ENCODE measurements around the gene SMIM44.

SMIM44 gene

GRCh38 chr19:3503036-3503572 is 19.9 kb upstream of the SMIM44 start:
- peaks cover 11 to 43% (median 34%) of the 10 kb centered on the region in 5 donors for H3K4me1 ChIP-seq (ENCODE audit: control insufficient read depth in 5 of 5, insufficient read depth in 5 of 5, low read length in 5 of 5)
- no peaks in the 10 kb centered on the region for H3K27me3 ChIP-seq (ENCODE audit: control insufficient read depth in 5 of 5, insufficient read depth in 4 of 5, low read length in 5 of 5)
- no peak overlapping the region for H3K4me3 ChIP-seq (ENCODE audit: low read depth in 1 of 5, low read length in 5 of 5)
- H3K9ac ChIP-seq (ENCODE audit: low read length in 5 of 5) = no peak overlapping the region
- no peaks in the 10 kb centered on the region for H3K36me3 ChIP-seq (ENCODE audit: control insufficient read depth in 5 of 5, insufficient read depth in 5 of 5, low read length in 5 of 5)
- H3K9me3 ChIP-seq (ENCODE audit: control insufficient read depth in 5 of 5, low read length in 5 of 5) = no peaks in the 10 kb centered on the region
- no peak overlapping the region for H3K27ac ChIP-seq (ENCODE audit: low read depth, low read length)

DNA sequence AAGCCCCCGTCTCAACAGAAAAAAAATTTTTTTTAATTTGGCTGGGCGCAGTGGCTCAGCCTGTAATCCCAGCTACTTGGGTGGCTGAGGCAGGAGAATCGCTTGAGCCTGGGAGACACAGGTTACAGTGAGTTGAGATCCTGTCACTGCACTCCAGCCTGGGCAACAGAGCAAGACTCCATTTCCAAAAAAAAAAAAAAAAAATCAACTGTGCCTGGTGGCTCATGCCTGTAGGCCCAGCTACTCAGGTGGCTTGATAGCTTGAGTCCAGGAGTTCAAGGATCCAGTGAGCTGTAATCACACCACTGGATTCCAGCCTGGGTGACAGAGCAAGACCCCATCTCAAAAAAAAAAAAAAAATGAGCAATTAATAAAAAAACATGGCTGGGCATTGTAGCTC is 18.5 kb upstream of the SMIM44 start:
- no peak overlapping the region for H3K4me3 ChIP-seq (ENCODE audit: low read depth in 1 of 5, low read length in 5 of 5)
- no peak overlapping the region for H3K27ac ChIP-seq (ENCODE audit: low read depth, low read length)
- no peak overlapping the region for H3K9ac ChIP-seq (ENCODE audit: low read length in 5 of 5)
- H3K4me1 ChIP-seq (ENCODE audit: control insufficient read depth in 5 of 5, insufficient read depth in 5 of 5, low read length in 5 of 5) = peaks cover 11 to 31% (median 22%) of the 10 kb centered on the region in 5 donors
- peaks cover 0 to 6% (median 3%) of the 10 kb centered on the region in 5 donors for H3K36me3 ChIP-seq (ENCODE audit: control insufficient read depth in 5 of 5, insufficient read depth in 5 of 5, low read length in 5 of 5)
- no peaks in the 10 kb centered on the region for H3K27me3 ChIP-seq (ENCODE audit: control insufficient read depth in 5 of 5, insufficient read depth in 4 of 5, low read length in 5 of 5)
- H3K9me3 ChIP-seq (ENCODE audit: control insufficient read depth in 5 of 5, low read length in 5 of 5) = no peaks in the 10 kb centered on the region

- H3K4me1 ChIP-seq (ENCODE audit: control insufficient read depth in 5 of 5, insufficient read depth in 5 of 5, low read length in 5 of 5) = peaks cover 10 to 23% (median 17%) of the 10 kb centered on the region in 5 donors
- H3K9me3 ChIP-seq (ENCODE audit: control insufficient read depth in 5 of 5, low read length in 5 of 5) = no peaks in the 10 kb centered on the region
These were observed 17.3 kb upstream of the SMIM44 start, which contains the start of gene DOHH for GRCh38 chr19:3500429-3501101. DOHH (minus strand) TSS chr19:3500674; CDS start chr19:3496814, 3,860 bp downstream.

DNA sequence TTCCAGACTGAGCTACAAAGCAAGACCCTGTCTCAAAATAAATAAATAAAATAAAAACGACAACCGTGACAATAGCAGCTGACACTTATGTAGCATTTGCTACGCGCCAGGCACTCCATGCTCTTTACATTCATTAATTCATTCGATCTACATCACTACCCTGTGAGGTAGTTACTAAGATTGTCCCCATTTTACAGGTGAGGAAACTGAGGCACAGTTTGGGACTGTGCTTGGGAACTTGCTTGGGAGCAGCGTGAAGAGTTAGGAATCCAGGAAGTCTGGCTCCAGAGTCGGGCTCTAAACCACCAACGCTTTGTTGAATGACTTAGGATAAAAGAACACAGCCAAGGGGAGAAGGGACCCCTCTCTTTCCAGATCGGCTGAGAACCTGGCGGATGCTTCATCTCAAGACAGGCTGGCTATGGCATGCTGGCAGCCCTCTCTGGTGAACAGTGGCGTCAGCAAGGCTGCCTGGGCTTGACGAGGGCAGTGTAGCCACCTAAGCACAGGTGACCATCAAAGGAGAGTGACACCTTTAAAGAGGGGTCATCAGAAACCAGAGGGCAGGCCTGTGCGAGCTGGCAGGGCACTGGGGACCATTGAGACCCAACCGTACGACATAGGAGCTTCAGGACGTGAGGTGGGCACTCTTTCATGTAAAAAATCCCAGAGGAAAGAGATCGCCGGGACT is 16.6 kb upstream of the SMIM44 start:
- peaks cover 0 to 23% (median 17%) of the 10 kb centered on the region in 5 donors for H3K36me3 ChIP-seq (ENCODE audit: control insufficient read depth in 5 of 5, insufficient read depth in 5 of 5, low read length in 5 of 5)
- peak overlapping the region; percentile 89 for H3K27ac ChIP-seq (ENCODE audit: low read depth, low read length)
- no peaks in the 10 kb centered on the region for H3K27me3 ChIP-seq (ENCODE audit: control insufficient read depth in 5 of 5, insufficient read depth in 4 of 5, low read length in 5 of 5)
- peak overlapping the region; percentile 86 to 99 (median 97) for H3K9ac ChIP-seq (ENCODE audit: low read length in 5 of 5)
- no peaks in the 10 kb centered on the region for H3K9me3 ChIP-seq (ENCODE audit: control insufficient read depth in 5 of 5, low read length in 5 of 5)
- H3K4me3 ChIP-seq (ENCODE audit: low read depth in 1 of 5, low read length in 5 of 5) = peak overlapping the region; percentile 88 to 100 (median 98)
- H3K4me1 ChIP-seq (ENCODE audit: control insufficient read depth in 5 of 5, insufficient read depth in 5 of 5, low read length in 5 of 5) = peaks cover 7 to 20% (median 14%) of the 10 kb centered on the region in 5 donors

More at GRCh38 chr19:3500429-3501101, 17.3 kb upstream of the SMIM44 start, which contains the start of gene DOHH:
- Histone ChIP-seq H3K27me3 (ENCODE audit: control insufficient read depth in 5 of 5, insufficient read depth in 4 of 5, low read length in 5 of 5) (no peaks in the 10 kb centered on the region), H3K27ac (ENCODE audit: low read depth, low read length) (peak within 1 kb of the TSS; percentile 89), H3K9ac (ENCODE audit: low read length in 5 of 5) (peak within 1 kb of the TSS; percentile 86 to 99 (median 97)), H3K36me3 (ENCODE audit: control insufficient read depth in 5 of 5, insufficient read depth in 5 of 5, low read length in 5 of 5) (peaks cover 0 to 18% (median 12%) of the 10 kb centered on the region in 5 donors), H3K4me3 (ENCODE audit: low read depth in 1 of 5, low read length in 5 of 5) (peak within 1 kb of the TSS; percentile 88 to 100 (median 98))

DNA sequence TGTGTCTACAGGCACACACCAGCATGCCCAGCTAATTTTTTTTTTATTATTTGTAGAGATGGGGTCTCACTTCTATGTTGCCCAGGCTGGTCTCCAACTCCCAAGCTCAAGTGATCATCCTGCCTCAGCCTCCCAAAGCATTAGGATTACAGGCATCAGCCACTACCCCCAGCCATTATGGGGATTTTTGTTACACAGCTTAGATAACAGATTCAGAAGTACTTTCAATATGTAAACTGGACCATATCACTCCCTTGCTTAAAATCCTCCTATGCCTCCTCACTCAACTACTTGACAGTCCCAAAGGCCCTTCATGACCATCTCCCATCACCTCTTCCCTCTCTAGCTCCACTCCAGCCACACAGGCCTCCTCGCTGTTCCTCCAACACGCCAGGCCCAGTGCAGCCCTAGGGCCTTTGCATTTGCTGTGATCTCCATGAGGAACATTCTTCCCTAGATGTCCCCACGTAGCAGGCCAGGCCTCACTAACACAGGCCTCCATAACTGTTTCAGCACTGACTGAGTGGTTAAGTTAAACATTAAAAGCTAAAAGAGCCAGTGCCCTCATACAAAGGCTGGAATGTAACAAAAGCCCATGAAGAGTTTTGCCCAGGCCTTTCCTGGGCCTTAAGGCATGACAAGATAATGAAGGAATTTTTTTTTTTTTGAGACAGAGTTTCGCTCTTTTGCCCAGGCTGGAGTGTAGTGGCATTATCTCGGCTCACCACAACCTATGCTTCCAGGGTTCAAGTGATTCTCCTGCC is 14.7 kb upstream of the SMIM44 start:
- Histone ChIP-seq H3K4me3 (ENCODE audit: low read depth in 1 of 5, low read length in 5 of 5) (no peak overlapping the region), H3K27me3 (ENCODE audit: control insufficient read depth in 5 of 5, insufficient read depth in 4 of 5, low read length in 5 of 5) (no peaks in the 10 kb centered on the region), H3K27ac (ENCODE audit: low read depth, low read length) (no peak overlapping the region), H3K9ac (ENCODE audit: low read length in 5 of 5) (no peak overlapping the region), H3K9me3 (ENCODE audit: control insufficient read depth in 5 of 5, low read length in 5 of 5) (no peaks in the 10 kb centered on the region), H3K36me3 (ENCODE audit: control insufficient read depth in 5 of 5, insufficient read depth in 5 of 5, low read length in 5 of 5) (peaks cover 0 to 40% (median 31%) of the 10 kb centered on the region in 5 donors), H3K4me1 (ENCODE audit: control insufficient read depth in 5 of 5, insufficient read depth in 5 of 5, low read length in 5 of 5) (peaks cover 7 to 20% (median 14%) of the 10 kb centered on the region in 5 donors)

GRCh38 chr19:3496392-3497273 is 13.4 kb upstream of the SMIM44 start:
- peaks cover 7 to 20% (median 14%) of the 10 kb centered on the region in 5 donors for H3K4me1 ChIP-seq (ENCODE audit: control insufficient read depth in 5 of 5, insufficient read depth in 5 of 5, low read length in 5 of 5)
- H3K9ac ChIP-seq (ENCODE audit: low read length in 5 of 5) = no peak overlapping the region
- peaks cover 0 to 53% (median 44%) of the 10 kb centered on the region in 5 donors for H3K36me3 ChIP-seq (ENCODE audit: control insufficient read depth in 5 of 5, insufficient read depth in 5 of 5, low read length in 5 of 5)
- H3K9me3 ChIP-seq (ENCODE audit: control insufficient read depth in 5 of 5, low read length in 5 of 5) = no peaks in the 10 kb centered on the region
- H3K27me3 ChIP-seq (ENCODE audit: control insufficient read depth in 5 of 5, insufficient read depth in 4 of 5, low read length in 5 of 5) = no peaks in the 10 kb centered on the region
- no peak overlapping the region for H3K4me3 ChIP-seq (ENCODE audit: low read depth in 1 of 5, low read length in 5 of 5)
- H3K27ac ChIP-seq (ENCODE audit: low read depth, low read length) = no peak overlapping the region

GRCh38 chr19:3494559-3494958 is 11.3 kb upstream of the SMIM44 start:
- H3K27me3 ChIP-seq (ENCODE audit: control insufficient read depth in 5 of 5, insufficient read depth in 4 of 5, low read length in 5 of 5) = no peaks in the 10 kb centered on the region
- no peak overlapping the region for H3K9ac ChIP-seq (ENCODE audit: low read length in 5 of 5)
- peaks cover 0 to 68% (median 51%) of the 10 kb centered on the region in 5 donors for H3K36me3 ChIP-seq (ENCODE audit: control insufficient read depth in 5 of 5, insufficient read depth in 5 of 5, low read length in 5 of 5)
- peaks cover 0 to 5% (median 4%) of the 10 kb centered on the region in 5 donors for H3K4me1 ChIP-seq (ENCODE audit: control insufficient read depth in 5 of 5, insufficient read depth in 5 of 5, low read length in 5 of 5)
- no peak overlapping the region for H3K27ac ChIP-seq (ENCODE audit: low read depth, low read length)
- no peaks in the 10 kb centered on the region for H3K9me3 ChIP-seq (ENCODE audit: control insufficient read depth in 5 of 5, low read length in 5 of 5)
- no peak overlapping the region for H3K4me3 ChIP-seq (ENCODE audit: low read depth in 1 of 5, low read length in 5 of 5)

GRCh38 chr19:3494051-3494450 is 10.8 kb upstream of the SMIM44 start:
- no peak overlapping the region for H3K27ac ChIP-seq (ENCODE audit: low read depth, low read length)
- no peaks in the 10 kb centered on the region for H3K9me3 ChIP-seq (ENCODE audit: control insufficient read depth in 5 of 5, low read length in 5 of 5)
- peaks cover 0 to under 1% (median 0%) of the 10 kb centered on the region in 5 donors for H3K4me1 ChIP-seq (ENCODE audit: control insufficient read depth in 5 of 5, insufficient read depth in 5 of 5, low read length in 5 of 5)
- no peak overlapping the region for H3K4me3 ChIP-seq (ENCODE audit: low read depth in 1 of 5, low read length in 5 of 5)
- peaks cover 0 to 68% (median 51%) of the 10 kb centered on the region in 5 donors for H3K36me3 ChIP-seq (ENCODE audit: control insufficient read depth in 5 of 5, insufficient read depth in 5 of 5, low read length in 5 of 5)
- H3K27me3 ChIP-seq (ENCODE audit: control insufficient read depth in 5 of 5, insufficient read depth in 4 of 5, low read length in 5 of 5) = no peaks in the 10 kb centered on the region
- no peak overlapping the region for H3K9ac ChIP-seq (ENCODE audit: low read length in 5 of 5)

DNA sequence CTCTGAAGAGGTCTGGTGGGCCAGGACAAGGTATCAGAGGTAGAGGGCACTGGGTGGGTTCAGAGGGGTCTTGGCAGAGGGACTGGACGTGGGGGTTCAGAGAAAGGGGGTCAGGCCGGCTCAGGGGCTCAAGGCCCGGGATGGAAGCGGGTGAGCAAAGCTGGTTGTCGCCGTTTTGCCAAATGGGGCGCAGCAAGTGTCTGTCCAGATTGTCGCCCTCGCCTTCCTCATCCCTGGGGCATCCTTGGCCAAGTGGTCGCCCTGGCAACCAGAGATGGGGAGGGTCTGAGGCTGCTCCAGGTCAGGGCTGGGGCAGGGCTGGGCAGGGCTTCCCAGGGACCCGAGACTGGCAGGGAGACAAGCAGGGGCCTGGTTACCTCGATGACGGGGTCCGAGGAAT is 10.4 kb upstream of the SMIM44 start:
- Histone ChIP-seq H3K4me3 (ENCODE audit: low read depth in 1 of 5, low read length in 5 of 5) (no peak overlapping the region), H3K27me3 (ENCODE audit: control insufficient read depth in 5 of 5, insufficient read depth in 4 of 5, low read length in 5 of 5) (no peaks in the 10 kb centered on the region), H3K9me3 (ENCODE audit: control insufficient read depth in 5 of 5, low read length in 5 of 5) (no peaks in the 10 kb centered on the region), H3K36me3 (ENCODE audit: control insufficient read depth in 5 of 5, insufficient read depth in 5 of 5, low read length in 5 of 5) (peaks cover 0 to 68% (median 51%) of the 10 kb centered on the region in 5 donors), H3K4me1 (ENCODE audit: control insufficient read depth in 5 of 5, insufficient read depth in 5 of 5, low read length in 5 of 5) (no peaks in the 10 kb centered on the region), H3K9ac (ENCODE audit: low read length in 5 of 5) (no peak overlapping the region), H3K27ac (ENCODE audit: low read depth, low read length) (no peak overlapping the region)

Data from subcutaneous abdominal adipose tissue (tissue), 5 donors.